HG03469 (cell line): ENCODE results near the gene H6PD.
"Not testable (repeated sequence)": the region's sequence is repeated elsewhere in the genome, so short reads cannot be mapped to it uniquely, and the experiment has no call there.

Experiments used
- ATAC-seq: cut with Tn5 transposase; IDR thresholded peaks from one replicate; pipeline ENCODE4 v1.9.1; 2021; ENCODE audit warnings: mild to moderate bottlenecking, moderate library complexity, moderate number of reproducible peaks; ENCODE audit not compliant: unreplicated experiment

Gene H6PD

DNA sequence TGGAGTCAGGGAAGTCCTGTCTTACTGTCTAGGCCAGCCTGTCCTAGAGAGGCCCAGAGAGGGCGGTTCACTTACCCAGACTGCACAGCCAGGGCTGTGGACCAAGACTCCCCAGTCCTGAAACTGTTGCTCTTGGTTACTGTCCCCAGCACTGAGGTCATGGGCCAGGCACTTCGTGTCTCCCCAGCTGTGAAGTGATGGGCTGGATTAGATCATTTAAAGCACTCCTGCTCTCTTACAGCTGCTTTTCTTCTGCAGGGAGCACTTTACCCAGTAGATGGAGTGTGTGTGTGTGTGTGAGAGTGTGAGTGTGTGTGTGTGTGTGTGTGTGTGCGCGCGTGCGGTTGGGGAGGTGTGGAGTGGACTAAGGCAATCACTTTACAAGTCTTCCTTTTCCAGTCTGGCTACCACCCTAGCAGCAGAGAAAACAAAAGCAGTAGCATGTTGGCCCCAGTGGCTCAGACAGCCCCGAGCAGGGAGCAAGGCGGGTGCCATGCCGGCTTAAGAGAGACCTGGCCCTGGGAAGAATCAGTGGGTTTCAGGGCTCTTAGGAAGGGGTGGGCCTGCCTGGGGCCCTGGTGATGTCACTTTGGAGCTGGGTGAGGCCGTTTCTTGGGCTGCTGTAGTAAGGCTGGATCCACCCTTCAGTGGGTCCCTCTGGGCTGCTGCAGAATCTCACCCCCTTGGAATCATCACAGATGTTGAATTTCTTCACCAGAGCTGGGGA lies 60.5 kb downstream of the H6PD start:
- ATAC-seq = no peak

DNA sequence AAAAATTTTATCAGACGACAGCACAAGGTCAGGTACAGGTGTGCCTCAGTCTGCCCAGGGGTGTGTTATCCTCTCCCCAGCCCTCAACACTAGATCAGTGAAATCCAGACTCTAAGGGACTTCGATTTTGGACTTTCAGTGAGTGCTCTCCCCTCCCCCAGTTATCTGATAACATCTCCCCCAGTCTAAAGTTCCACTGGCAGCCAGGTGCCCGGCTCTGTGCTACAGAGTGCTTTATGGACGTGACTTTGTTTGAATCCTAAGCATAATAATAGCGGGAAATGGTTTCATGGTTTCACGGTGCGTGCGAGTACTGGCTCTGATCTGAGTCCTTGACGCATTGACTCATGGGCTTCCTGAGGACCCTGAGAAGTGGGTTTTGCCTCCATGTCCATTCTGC lies 61.3 kb downstream of the H6PD start:
- ATAC-seq = no peak

DNA sequence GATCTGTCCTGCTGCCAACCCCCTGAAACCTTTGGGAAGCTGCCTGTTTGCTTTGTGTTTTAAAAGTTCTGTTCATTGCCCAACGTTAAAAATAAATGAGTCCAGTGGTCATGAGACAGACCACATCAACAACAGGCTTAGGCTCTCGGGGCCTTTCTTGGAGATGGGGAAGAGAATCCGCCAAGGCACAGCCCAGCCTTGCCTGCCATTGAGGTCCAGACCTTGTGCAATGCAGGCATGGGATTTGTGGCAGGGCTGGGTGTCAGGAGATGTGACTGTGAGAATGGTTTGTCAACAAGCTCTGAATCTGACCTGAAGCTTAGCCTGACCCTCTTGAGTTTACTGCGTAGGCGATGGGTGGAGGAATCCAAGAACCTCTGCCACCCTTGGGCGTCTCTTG lies 62.3 kb downstream of the H6PD start:
- ATAC-seq = no peak

DNA sequence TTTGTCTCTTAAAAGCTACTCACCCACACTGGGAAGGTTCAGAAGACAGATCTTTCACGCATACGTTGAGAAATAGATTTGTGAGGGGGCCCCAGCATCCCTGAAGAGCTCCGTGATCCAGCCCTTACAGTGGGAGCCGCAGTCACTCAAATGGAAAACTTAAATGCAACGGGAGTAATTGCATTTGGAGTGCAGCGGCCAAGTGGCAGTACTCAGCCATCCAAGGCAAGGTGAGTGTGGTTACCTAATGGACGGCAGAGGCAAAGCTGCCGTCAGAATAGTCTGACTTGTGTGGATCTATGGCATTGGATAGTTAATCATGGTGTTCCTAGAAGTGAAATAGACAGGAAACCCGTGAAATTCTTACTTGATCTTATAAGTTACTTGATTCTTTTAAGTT lies 63.3 kb downstream of the H6PD start:
- ATAC-seq = no peak

DNA sequence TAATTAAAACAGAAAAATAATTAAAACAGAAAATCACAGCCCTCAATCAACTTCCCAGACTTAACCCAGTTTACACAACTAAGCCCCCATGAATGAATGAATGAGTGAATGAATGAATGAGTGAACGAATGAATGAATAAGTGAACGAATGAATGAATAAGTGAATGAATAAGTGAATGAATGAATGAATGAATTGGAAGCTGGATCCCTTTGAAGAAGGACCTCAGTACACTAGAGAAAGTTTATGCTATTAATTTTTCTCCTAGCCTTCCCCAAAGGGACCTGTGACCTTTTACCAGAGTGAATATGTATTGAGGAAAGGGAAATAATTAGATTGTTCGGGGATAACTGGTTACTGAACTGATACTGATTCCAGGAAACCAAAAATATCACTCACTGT lies 63.7 kb downstream of the H6PD start:
- ATAC-seq = no peak

DNA sequence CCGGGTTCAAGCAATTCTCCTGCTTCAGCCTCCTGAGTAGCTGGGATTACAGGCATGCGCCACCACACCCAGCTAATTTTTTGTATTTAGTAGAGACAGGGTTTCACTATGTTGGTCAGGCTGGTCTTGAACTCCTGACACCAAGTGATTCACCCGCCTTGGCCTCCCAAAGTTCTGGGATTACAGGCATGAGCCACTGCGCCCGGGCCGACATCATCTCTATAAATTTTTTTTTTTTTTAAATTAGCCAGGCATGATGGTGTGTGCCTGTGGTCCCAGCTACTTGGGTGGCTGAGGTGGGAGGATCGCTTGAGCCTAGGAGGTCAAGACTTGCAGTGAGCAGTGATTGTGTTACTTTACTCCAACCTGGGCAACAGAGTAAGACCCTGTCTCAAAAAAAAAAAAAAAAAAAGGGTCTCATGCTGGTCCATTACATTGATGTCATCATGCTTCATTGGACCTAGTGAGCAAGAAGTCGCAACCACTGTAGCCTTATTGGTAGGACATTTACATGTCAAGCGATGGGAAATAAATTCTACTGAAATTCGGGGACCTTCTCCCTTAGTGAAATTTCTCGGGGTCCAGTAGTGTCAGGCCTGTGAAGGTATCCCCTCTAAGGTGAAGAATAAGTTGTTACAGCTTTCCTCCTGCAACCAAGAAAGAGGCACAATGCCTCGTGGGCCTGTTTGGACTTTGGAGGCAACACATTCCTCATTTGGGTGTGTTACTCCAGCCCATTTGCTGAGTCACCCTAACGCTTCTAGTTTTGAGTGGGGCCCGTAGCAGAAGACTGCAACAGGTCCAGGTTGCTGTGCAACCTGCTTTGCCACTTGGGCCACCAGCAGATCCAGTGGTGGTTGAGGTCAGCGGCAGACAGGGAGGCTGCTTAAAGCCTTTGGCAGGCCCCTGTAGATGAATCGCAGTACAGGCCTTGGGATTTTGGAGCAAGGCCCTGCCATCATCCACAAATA lies 65.3 kb downstream of the H6PD start:
- ATAC-seq = not testable (repeated sequence)

DNA sequence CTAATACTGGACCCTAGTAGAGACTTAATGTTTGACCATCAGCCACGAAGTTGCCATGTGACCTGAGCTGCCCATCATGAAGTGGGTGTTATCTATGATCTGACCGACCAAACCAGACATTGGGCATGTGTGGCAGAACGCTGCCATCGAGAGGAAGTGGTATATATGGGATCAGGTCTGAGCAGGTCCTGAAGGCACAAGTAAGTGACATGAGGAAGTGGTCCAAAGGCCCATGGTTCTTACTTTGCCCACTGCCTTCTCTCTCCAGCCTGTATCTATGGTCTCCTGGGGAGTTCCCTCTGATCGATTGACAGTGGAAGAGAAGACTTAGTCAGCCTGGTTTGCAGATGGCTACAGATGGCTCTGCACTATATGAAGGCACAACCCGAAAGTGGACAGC lies 66.0 kb downstream of the H6PD start:
- ATAC-seq = no peak

DNA sequence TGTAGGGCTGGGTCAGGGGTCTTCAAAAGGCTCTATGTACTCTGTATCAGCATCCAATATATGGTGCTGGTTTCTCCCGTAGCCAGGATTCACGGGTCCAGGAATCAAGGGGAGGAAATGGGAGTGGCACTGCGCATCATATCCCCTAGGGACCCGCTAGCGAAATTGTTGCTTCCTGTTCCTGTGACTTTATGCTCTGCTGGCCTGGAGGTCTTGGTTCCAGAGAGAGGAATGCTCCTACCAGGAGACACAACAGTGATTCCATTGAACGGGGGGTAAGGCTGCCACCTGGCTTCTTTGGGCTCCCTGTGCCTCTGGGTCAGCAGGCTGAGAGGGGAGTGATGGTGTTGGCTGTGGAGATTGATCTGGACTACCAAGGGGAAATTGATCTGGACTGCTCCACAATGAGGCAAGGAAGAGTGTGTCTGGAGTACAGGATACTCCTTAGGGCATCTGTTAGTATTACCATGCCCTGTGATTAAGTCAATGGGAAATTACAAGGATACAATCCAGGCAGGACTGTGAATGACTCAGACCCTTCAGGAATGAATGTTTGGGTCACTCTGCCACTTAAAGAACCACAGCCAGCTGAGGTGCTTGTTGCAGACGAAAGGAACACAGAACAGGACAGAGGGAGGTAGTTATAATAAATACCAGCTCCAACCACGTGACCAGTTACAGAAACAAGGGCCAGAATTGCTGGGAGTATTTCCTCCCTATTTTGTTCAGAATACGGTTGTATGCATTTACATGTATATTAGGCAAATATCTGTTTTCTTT lies 68.4 kb downstream of the H6PD start:
- ATAC-seq = no peak

DNA sequence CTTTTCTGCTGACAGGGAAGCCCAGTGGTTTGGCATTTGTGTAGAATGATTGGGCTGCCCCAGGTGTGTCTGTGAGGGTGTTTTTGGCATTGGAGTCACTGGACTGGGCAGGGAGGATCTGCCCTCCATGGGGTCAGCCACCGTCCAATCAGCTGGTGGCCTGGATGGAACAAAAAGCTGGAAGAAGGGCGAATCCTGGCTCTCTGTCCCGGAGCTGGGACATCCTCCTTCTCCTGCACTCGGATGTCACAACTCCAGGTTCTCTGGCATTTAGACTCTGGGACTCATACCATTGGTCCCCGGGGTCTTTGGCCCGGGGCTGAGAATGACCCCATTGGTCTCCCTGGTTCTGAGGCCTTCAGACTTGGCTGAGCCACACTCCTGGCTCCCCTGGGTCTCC lies 69.3 kb downstream of the H6PD start:
- ATAC-seq = no peak

DNA sequence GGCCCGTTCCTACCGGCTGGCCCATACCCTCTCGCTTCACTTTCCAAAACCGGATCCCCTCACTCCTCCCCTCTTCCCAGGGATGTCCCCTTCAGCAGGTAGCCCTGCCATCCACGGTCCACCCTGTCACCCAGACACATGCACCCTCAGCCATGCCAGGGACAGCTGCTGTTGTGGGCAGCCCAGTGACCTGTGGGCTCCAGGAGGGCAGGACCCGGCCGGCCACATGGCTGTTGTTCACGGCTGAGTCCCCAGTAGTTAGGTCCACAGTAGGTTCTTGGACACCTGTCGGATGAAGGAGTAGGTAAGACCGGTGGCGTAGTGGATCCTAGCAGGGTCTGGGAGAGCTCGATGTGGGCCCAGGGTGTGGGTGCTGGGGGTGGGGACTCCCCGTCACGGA lies 70.6 kb downstream of the H6PD start:
- ATAC-seq = no peak

DNA sequence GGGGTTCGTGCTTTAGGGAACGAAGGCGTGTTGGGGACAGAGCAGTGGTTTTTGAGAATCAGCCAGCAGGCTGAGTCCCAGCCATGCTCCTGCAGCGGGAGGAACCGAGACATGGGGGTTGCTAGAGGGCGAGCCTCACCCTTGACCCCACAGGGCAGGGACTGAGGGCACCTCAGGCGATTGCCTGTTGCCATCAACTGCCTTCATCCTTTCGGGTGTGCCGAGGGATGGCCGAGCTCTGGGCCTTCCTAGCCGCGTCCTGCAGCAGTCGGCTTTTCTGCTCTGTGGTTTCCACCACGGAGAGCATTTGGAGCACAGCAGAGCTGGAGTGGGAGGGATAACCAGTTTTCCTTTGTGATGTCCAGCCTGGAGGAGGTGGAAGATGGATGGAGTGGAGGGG lies 71.4 kb downstream of the H6PD start:
- ATAC-seq = no peak

DNA sequence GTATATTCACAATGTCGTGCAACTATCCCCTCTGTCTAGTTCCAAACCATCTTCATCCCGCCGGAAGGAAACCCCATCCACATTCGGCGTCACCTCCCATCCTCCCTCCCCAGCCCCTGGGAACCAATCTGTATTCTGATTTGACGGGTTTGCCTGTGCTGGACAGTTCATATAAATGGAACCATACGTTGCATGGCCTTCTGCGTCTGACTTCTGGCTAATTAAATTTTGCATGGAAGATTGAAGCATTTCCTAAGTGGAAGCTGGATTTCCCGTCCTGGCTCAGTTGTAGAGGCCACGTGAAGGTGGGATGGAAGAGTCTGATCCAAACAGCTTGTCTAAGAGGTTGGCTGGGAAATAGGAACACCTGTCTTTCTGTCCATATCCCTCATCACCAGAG lies 72.7 kb downstream of the H6PD start:
- ATAC-seq = no peak

DNA sequence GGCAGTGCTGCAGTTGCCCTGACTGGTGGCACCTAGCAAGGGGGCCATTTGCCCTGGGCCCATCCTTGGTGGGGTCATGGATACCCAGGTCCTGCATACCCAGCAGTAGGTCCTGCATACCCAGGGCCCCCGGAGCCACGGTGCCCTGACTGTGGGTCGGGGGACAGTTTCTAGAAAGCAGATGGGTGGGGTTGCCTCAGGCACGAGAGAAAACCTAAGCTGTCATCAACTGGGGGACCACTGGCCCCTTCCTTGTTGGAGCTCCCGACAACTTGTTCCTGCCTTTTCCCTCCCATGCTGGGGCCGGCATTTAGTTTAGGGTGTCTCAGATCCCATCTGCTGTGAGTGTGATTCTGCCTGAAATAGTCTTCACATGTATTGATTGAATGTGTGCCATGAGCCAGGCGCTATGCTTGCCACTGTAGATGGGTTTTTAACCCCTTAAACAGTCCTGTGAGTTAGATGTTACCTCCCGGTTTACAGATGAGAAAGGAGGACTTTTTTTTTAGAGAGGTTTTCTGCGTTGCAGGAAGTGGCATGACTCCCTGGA lies 73.7 kb downstream of the H6PD start:
- ATAC-seq = no peak

DNA sequence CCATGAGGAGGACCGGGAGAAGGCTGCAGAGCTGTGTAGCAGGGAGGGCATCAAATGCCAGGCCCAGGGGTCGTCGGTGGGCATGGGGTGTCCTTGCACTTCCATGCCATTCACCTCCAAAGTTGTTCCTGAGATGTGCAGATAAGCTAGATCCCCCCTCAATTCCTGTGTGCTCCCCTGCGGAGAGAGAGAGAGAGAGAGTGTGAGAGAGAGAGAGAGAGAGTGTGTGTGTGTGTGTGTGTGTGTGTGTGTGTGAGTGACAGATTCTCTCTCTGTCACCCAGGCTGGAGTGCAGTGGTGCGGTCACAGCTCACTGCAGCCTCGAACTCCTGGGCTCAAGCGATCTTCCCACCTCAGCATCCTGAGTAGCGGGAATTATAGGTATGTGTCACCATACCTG lies 74.5 kb downstream of the H6PD start:
- no peak for ATAC-seq

DNA sequence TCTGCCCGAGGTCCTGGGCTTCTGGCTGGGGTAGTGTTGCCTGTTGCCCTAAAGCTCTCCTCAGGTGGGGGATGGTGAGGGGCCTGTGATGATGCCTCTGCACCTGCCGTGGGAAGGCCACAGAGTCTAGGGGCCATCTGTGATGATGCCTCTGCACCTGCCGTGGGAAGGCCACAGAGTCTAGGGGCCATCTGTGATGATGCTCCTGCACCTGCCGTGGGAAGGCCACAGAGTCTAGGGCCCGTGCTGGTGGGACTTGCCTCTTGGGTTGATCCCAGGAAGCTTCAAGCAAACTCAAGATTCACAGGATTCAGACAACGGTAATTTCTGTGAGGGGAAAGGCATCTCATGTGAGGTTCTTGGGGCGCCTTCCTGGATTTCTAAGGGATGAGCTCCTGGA lies 75.4 kb downstream of the H6PD start:
- ATAC-seq = no peak

DNA sequence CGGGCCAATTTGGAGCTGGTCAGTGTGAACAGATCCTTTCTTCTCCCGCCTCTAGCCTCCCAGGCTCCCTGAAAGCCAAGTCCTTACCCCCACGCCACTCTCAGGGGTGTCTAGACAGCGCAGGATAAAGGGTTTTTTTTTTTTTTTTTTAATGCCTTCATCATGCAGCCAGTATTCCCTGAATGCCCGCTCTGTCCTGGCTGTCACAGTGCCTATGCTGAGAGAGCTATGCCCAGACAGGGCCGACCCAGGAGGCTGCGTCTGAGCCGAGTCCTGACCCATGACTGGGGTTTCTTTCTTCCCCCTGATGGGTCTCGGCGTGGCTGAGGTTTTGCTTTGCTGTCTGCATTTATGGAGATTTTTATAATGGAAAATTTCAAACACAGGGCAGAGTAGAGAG lies 76.5 kb downstream of the H6PD start:
- ATAC-seq = no peak

DNA sequence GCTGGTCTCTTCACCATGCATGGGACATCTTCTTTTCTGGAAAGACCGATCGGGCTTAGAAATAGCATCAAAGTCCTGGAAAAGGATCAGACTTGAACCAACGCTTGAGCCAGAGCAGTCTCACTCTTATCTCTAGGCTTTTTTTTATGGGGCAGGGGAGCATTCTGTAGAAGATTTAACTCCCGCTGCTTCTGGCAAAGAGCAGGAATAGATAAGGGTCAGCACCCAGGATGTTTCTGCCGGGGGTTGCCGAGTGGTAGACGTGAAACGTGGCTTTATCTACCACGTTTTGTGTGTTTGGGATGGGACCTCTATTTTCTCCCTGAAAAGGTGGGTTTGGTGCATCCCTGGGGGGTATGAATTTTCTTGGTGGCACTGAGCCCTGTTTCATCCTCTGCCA lies 76.9 kb downstream of the H6PD start:
- no peak for ATAC-seq

DNA sequence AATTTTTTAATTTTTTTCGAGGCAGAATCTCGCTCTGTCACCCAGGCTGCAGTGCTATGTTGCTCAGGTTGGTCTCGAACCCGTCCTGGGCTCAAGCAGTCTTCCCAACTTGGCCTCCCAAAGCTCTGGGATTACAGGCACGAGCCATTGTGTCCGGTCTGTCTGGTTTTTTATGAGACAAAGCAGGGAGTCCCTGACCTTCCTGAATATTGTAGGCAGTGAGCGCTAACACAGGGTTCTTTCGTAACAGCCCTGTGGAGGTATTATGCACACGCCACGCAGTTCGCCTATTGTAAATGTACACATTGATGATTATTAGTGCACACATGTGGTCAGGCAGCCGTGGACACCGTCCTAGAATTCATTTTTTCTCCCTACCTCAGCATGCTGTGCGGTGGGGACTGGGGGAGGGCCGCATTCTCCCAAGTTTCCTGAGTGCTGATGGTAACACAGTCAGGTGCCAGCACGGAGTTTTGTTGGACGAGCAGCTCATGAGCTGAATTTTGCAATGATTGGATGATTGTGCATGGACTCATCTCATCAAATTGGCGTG lies 77.7 kb downstream of the H6PD start:
- ATAC-seq = no peak

DNA sequence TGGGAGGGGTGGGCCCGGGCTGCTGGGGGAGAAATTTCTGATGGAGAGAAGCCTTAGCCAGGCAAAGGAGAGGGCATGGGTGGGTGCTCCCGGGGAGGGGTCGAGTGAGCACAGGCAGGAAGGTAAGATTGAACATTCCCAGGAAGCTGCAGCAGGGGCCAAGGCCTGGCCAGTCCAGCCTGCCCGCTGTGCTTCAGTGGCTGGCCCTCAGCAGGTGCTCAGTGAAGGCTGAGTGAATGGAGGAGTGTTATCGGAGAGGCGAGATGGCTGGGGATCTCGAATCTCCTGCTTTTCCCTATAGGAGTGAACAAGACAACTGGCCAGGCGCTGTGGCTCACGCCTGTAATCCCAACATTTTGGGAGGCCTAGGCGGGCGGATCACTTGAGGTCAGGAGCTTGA lies 79.0 kb downstream of the H6PD start:
- ATAC-seq = no peak

DNA sequence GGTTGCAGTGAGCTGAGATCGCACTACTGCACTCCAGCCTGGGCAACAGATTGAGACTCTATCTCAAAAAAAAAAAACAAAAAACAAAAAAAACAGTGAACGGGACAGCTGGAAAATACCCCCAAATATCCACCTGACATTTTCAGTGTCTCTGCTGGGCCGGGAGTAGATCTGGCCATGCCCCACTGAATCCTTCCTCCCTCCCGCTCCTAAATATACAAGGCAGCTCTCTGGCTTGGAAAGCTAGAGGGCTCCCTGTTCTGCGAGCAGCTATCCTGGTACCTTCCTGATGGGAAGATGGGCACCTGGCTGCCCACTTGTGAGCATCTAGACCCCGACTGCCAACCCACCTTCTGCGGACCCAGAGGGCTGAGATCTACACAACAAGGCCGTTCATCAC lies 79.5 kb downstream of the H6PD start:
- ATAC-seq = no peak
